Keratinocyte (primary cell): ENCODE results near the gene SLC1A2. TPM values are rescaled to one million over a fixed set of nuclear protein-coding genes. Genes with fewer than 3 reads are reported as not detected.

Experiments
- DNase-seq: peaks from one replicate; pipeline ENCODE4 v3.0.0-alpha.2; 2011; ENCODE audit warnings: low read depth, missing footprints, low spot score
- FAIRE-seq: peaks from 2 replicates; lab custom pipeline; 2011; peaks lifted over from hg19 to GRCh38; lab: Jason Lieb, UNC
- H2AFZ ChIP-seq: 2 replicates; pipeline ENCODE4 v1.6.0; 2012; ENCODE audit warnings: low read length, control low read depth, inconsistent platforms; ENCODE audit not compliant: control insufficient read depth
- H3K27ac ChIP-seq: 2 replicates; pipeline ENCODE4 v1.5.1; 2011; ENCODE audit warnings: low read length; ENCODE audit not compliant: control insufficient read depth, insufficient read depth
- H3K27me3 ChIP-seq: 3 replicates; pipeline ENCODE4 v1.6.0; 2011; ENCODE audit warnings: low read length; ENCODE audit not compliant: control insufficient read depth, insufficient read depth; ENCODE audit errors: extremely low read depth
- H3K36me3 ChIP-seq, 2 experiments: 2 replicates in 1 of 2; 3 replicates in 1 of 2; pipeline ENCODE4 v1.5.1; 2011; ENCODE audit warnings: low read length in 2 of 2, mild to moderate bottlenecking in 1 of 2; ENCODE audit not compliant: control insufficient read depth in 2 of 2, insufficient read depth in 2 of 2; ENCODE audit errors: extremely low read depth in 1 of 2
- H3K4me1 ChIP-seq: 3 replicates; pipeline ENCODE4 v1.5.1; 2011; ENCODE audit warnings: low read length; ENCODE audit not compliant: control insufficient read depth, insufficient read depth; ENCODE audit errors: extremely low read depth
- H3K4me2 ChIP-seq: 3 replicates; pipeline ENCODE4 v1.6.0; 2011; ENCODE audit warnings: low read depth, low read length; ENCODE audit not compliant: control insufficient read depth, insufficient read depth; ENCODE audit errors: extremely low read depth
- H3K4me3 ChIP-seq, 3 experiments: fragments of 200-600 bp in 1 of 3; sonication (generic) in 1 of 3; 2 replicates in 2 of 3; 3 replicates in 1 of 3; pipeline ENCODE4 v1.5.1; 2011 to 2016; ENCODE audit warnings: low read length in 3 of 3, mild to moderate bottlenecking in 3 of 3, control low read depth in 2 of 3, inconsistent platforms in 1 of 3, low read depth in 1 of 3, mixed read lengths in 1 of 3, mixed run types in 1 of 3, moderate library complexity in 1 of 3; ENCODE audit not compliant: control insufficient read depth in 2 of 3, insufficient read depth in 2 of 3; ENCODE audit errors: extremely low read depth in 1 of 3
- H3K79me2 ChIP-seq: 2 replicates; pipeline ENCODE4 v1.6.0; 2012; ENCODE audit warnings: low read length; ENCODE audit not compliant: control insufficient read depth, insufficient read depth
- H3K9ac ChIP-seq: 3 replicates; pipeline ENCODE4 v1.6.0; 2011; ENCODE audit warnings: low read length; ENCODE audit not compliant: control insufficient read depth, insufficient read depth; ENCODE audit errors: extremely low read depth
- H3K9me1 ChIP-seq: 3 replicates; pipeline ENCODE4 v1.6.0; 2011; ENCODE audit warnings: low read length; ENCODE audit not compliant: control insufficient read depth, insufficient read depth; ENCODE audit errors: extremely low read depth
- H3K9me3 ChIP-seq: 2 replicates; pipeline ENCODE4 v1.5.1; 2012; ENCODE audit warnings: low read depth, low read length; ENCODE audit not compliant: control insufficient read depth
- H4K20me1 ChIP-seq: 3 replicates; pipeline ENCODE4 v1.6.0; 2011; ENCODE audit warnings: low read length; ENCODE audit not compliant: control insufficient read depth, insufficient read depth; ENCODE audit errors: extremely low read depth
- CTCF ChIP-seq, 3 experiments: IDR thresholded peaks in 1 of 3; conservative IDR thresholded peaks in 1 of 3; optimal IDR thresholded peaks in 1 of 3; 2 replicates in 2 of 3; 3 replicates in 1 of 3; pipeline versions ENCODE3 to v1.5.1; 2011; ENCODE audit warnings: low read length in 3 of 3, mild to moderate bottlenecking in 3 of 3, moderate library complexity in 2 of 3, control low read depth in 1 of 3, inconsistent platforms in 1 of 3; ENCODE audit not compliant: insufficient read depth in 2 of 3; ENCODE audit errors: extremely low read depth in 1 of 3
- EZH2 ChIP-seq: IDR thresholded peaks from one replicate; pipeline ENCODE4 v1.6.1; 2012; ENCODE audit warnings: inconsistent platforms, mild to moderate bottlenecking, low read length, moderate library complexity
- dilution Hi-C: fragments of 300-500 bp; cut with MboI; formaldehyde crosslinking; loops from one replicate; pipeline ENCODE4 v1.7.0; 2020; ENCODE audit warnings: low sequenced_read_pairs; ENCODE audit not compliant: extremely low pct_ligation_motif_present
- polyA plus RNA-seq, 5 experiments: library from polyadenylated mRNA; depleted of rRNA in 3 of 5; stranded (reverse) in 3 of 5; stranded (forward) in 1 of 5; unstranded in 1 of 5; fragments of >200 nt; gene quantifications; 1 replicate in 1 of 5; 2 replicates in 3 of 5; 3 replicates in 1 of 5; pipeline versions ENCODE4 v1.2.1 to v1.2.3, GENCODE V29; 2011 to 2012; ENCODE audit warnings: missing spikeins in 2 of 5, low read depth in 1 of 5, low replicate concordance in 1 of 5

The SLC1A2 gene
- polyA plus RNA-seq, 1 donor (not counting 4 experiments of a cell fraction or from before 2014, with no cell fraction given) = under 0.01 TPM

DNA sequence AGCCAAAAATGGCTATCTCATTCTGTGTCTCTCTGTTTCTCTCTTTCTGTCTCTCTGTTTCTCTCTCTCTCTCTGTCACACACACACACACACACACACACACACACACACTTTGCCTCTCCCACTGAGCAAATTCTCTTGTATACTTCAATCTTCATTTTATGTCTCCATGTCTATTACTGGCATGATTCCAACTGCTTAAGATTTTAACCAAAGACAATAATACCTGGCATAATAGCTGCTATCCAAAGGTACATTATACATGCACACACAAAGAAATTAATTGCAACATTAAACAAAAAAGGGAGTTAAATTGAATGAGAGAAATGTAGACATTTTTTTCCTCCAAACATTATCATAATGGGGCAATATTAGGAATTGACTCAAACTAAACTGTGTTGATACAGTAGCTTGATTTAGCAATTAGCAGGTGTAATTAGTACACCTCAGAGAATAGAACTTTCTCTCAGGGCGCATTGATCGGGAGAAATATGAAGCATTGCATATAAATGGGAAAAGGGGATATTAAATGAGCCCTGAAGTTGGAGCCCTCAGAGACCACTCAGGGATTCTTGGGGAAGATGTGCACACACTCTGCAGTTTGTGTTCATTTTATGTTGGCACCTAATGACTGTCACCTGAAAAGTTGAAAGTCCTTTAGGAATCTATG lies 17.4 kb upstream of the SLC1A2 start:
- Histone ChIP-seq H3K4me2 (no peak overlapping the region), H3K27ac (no peak overlapping the region), H3K9me1 (no peaks in the 10 kb centered on the region), H4K20me1 (no peaks in the 10 kb centered on the region), H3K4me1 (no peaks in the 10 kb centered on the region), H3K9me3 (no peaks in the 10 kb centered on the region), H3K4me3 (no peak overlapping the region), H3K9ac (no peak overlapping the region), H3K36me3 (no peaks in the 10 kb centered on the region), H2AFZ (no peak overlapping the region), H3K79me2 (no peaks in the 10 kb centered on the region), H3K27me3 (peaks cover 27% of the 10 kb centered on the region)
- FAIRE-seq (no peak), DNase-seq (no peak)
- dilution Hi-C loops = no loop called here
- TF ChIP-seq EZH2 (no peak), CTCF (optimal IDR thresholded peaks at IDR 0.05 in 1 of 3, IDR thresholded peaks at IDR 0.05 in 1 of 3, conservative IDR thresholded peaks at IDR 0.05 in 1 of 3; ENCODE audit: extremely low read depth in 1 of 3, insufficient read depth in 2 of 3, low read length in 3 of 3) (no peak)

- no peak overlapping the region for H2AFZ ChIP-seq
- DNase-seq (no peak), FAIRE-seq (no peak)
- dilution Hi-C loops = no loop called here
- no peak overlapping the region for H3K4me2 ChIP-seq
- H3K36me3 ChIP-seq = no peaks in the 10 kb centered on the region
- H3K9me1 ChIP-seq = no peaks in the 10 kb centered on the region
- no peaks in the 10 kb centered on the region for H3K79me2 ChIP-seq
- no peak overlapping the region for H3K9ac ChIP-seq
- peaks cover 23% of the 10 kb centered on the region for H3K27me3 ChIP-seq
- TF ChIP-seq EZH2 = no peak
- no peak for TF ChIP-seq CTCF (optimal IDR thresholded peaks at IDR 0.05 in 1 of 3, IDR thresholded peaks at IDR 0.05 in 1 of 3, conservative IDR thresholded peaks at IDR 0.05 in 1 of 3; ENCODE audit: extremely low read depth in 1 of 3, insufficient read depth in 2 of 3, low read length in 3 of 3)
- no peak overlapping the region for H3K4me3 ChIP-seq
- no peaks in the 10 kb centered on the region for H3K9me3 ChIP-seq
- no peaks in the 10 kb centered on the region for H3K4me1 ChIP-seq
- H3K27ac ChIP-seq = no peak overlapping the region
- no peaks in the 10 kb centered on the region for H4K20me1 ChIP-seq
Observed at GRCh38 chr11:35433588-35433987, 14.2 kb upstream of the SLC1A2 start.
